ENCODE data around the gene HAGHL.

- no peak for TF ChIP-seq RAD21 (IDR thresholded peaks at IDR 0.05)
- TF ChIP-seq CTCF (IDR thresholded peaks at IDR 0.05; ENCODE audit: low read depth, low read length, missing input control) = no peak
- TF ChIP-seq MAX (IDR thresholded peaks at IDR 0.05) = no peak
- no peak for TF ChIP-seq JUND (IDR thresholded peaks at IDR 0.05)
- TF ChIP-seq RXRA (IDR thresholded peaks at IDR 0.05) = no peak
- no peak for TF ChIP-seq TAF1 (conservative IDR thresholded peaks at IDR 0.05)
- no peak for TF ChIP-seq SP1 (IDR thresholded peaks at IDR 0.05)
- TF ChIP-seq GABPA (IDR thresholded peaks at IDR 0.05 in 1 of 2, conservative IDR thresholded peaks at IDR 0.05 in 1 of 2) = no peak
- TF ChIP-seq REST (IDR thresholded peaks at IDR 0.05) = no peak
- no peak for TF ChIP-seq FOXA1 (IDR thresholded peaks at IDR 0.05)
- TF ChIP-seq ZBTB33 (IDR thresholded peaks at IDR 0.05) = no peak
- no peak for TF ChIP-seq YY1 (IDR thresholded peaks at IDR 0.05)
- no peak for TF ChIP-seq FOXA2 (IDR thresholded peaks at IDR 0.05)
Observed at GRCh38 chr16:715477-716199, 11.3 kb upstream of the HAGHL start.

Data from liver (tissue), 3 donors.